Endothelial cell (in vitro differentiated cells): Measurements from ENCODE around the gene RANBP3L. TPM values are rescaled to one million over a fixed set of nuclear protein-coding genes. Genes with fewer than 3 reads are reported as not detected.

Experiments used
- DNase-seq: peaks from one replicate; pipeline ENCODE4 v3.0.0; 2021; ENCODE audit warnings: low spot score
- H3K27ac Mint-ChIP-seq: one replicate; pipeline ENCODE4 v1.8.0; 2021; ENCODE audit warnings: mixed read lengths, inconsistent platforms; ENCODE audit not compliant: unreplicated experiment
- H3K27me3 Mint-ChIP-seq: one replicate; pipeline ENCODE4 v1.8.0; 2021; ENCODE audit warnings: mild to moderate bottlenecking, moderate library complexity, mixed read lengths, inconsistent platforms; ENCODE audit not compliant: unreplicated experiment
- H3K36me3 Mint-ChIP-seq: one replicate; pipeline ENCODE4 v1.8.0; 2021; ENCODE audit warnings: mild to moderate bottlenecking, low read depth, mixed read lengths, inconsistent platforms; ENCODE audit not compliant: unreplicated experiment
- H3K4me1 Mint-ChIP-seq: one replicate; pipeline ENCODE4 v1.8.0; 2021; ENCODE audit warnings: mild to moderate bottlenecking, mixed read lengths, inconsistent platforms; ENCODE audit not compliant: unreplicated experiment
- H3K4me3 Mint-ChIP-seq: one replicate; pipeline ENCODE4 v1.8.0; 2021; ENCODE audit warnings: mild to moderate bottlenecking, mixed read lengths, inconsistent platforms; ENCODE audit not compliant: unreplicated experiment
- H3K9me3 Mint-ChIP-seq: one replicate; pipeline ENCODE4 v1.8.0; 2021; ENCODE audit warnings: mixed read lengths, inconsistent platforms; ENCODE audit not compliant: unreplicated experiment
- total RNA-seq: library from RNA; stranded (reverse); fragmentation: NEBNext Ultra II Directional; extraction: Animal tissue kit (Norgen Biotek cat#: 25700); gene quantifications from one replicate; pipeline ENCODE4 v1.2.1, GENCODE V29; 2021; ENCODE audit not compliant: unreplicated experiment
- TF ChIP-seq, protein P1 (sequence below): fragments of 200-600 bp; sonication (generic); IDR thresholded peaks from one replicate; pipeline ENCODE4 v1.5.0; 2021; ENCODE audit warnings: antibody characterized with exemption; ENCODE audit not compliant: unreplicated experiment

Gene RANBP3L
- total RNA-seq, 1 donor from 2014 or later: not detected

DNA sequence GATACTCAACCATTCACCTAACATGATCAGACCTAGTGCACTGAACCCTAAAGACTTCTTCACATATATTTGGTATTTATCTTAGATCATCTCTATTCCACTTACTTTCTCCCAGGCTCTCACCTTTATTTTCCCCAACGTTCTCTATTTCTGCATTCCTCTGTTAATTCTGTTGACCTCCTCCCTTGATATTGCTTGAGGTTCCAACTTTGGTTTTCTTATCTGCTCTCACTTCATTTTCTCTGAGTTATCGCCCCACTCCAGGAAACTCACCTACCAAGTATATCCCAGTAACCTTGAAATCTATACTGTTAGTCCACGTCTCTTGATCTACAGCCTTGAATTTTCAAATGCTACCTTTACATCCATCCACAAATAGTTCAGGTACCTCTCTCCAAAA lies 69.2 kb downstream of the RANBP3L start:
- Mint-ChIP-seq H3K27ac (no peak overlapping the region), H3K4me3 (no peak overlapping the region), H3K27me3 (no peaks in the 10 kb centered on the region), H3K36me3 (no peaks in the 10 kb centered on the region), H3K4me1 (peaks cover 8% of the 10 kb centered on the region), H3K9me3 (no peaks in the 10 kb centered on the region)
- TF ChIP-seq, protein P1, sequence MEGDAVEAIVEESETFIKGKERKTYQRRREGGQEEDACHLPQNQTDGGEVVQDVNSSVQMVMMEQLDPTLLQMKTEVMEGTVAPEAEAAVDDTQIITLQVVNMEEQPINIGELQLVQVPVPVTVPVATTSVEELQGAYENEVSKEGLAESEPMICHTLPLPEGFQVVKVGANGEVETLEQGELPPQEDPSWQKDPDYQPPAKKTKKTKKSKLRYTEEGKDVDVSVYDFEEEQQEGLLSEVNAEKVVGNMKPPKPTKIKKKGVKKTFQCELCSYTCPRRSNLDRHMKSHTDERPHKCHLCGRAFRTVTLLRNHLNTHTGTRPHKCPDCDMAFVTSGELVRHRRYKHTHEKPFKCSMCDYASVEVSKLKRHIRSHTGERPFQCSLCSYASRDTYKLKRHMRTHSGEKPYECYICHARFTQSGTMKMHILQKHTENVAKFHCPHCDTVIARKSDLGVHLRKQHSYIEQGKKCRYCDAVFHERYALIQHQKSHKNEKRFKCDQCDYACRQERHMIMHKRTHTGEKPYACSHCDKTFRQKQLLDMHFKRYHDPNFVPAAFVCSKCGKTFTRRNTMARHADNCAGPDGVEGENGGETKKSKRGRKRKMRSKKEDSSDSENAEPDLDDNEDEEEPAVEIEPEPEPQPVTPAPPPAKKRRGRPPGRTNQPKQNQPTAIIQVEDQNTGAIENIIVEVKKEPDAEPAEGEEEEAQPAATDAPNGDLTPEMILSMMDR: no peak
- DNase-seq: no peak

DNA sequence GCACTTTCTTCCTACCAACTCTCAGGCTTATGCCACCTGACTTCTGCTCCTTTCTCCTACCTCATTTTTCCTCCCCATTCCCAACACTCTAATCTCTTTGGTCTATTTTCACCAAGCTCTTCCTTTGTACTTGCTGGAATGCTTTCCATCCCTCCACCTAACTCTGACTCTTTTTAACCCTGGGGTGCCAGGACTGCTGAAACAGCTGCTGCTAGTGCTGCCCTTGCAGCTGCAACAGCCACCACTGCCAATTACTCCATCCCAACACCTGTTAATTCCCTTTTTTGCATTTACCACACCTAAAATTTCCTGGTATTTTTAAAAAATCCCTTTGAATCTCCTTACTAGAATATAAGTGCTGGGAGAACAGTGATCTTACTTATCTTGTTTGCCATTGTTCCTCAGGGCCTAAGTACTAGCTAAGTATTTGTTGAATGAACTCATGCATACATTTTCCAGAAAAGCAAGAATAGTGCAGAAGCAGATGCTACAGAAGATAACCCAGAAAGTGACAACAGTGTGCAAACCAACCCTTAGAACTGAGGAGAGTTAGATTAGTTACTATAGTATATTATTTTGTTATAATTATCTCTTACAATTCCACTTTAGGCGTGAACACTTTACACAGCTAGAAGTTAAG lies 71.4 kb downstream of the RANBP3L start:
- no peaks in the 10 kb centered on the region for H3K36me3 Mint-ChIP-seq
- TF ChIP-seq, protein P1: no peak
- DNase-seq: no peak
- H3K27ac Mint-ChIP-seq: no peak overlapping the region
- peaks cover 4% of the 10 kb centered on the region for H3K4me1 Mint-ChIP-seq
- H3K9me3 Mint-ChIP-seq: no peaks in the 10 kb centered on the region
- H3K27me3 Mint-ChIP-seq: no peaks in the 10 kb centered on the region
- H3K4me3 Mint-ChIP-seq: no peak overlapping the region

DNA sequence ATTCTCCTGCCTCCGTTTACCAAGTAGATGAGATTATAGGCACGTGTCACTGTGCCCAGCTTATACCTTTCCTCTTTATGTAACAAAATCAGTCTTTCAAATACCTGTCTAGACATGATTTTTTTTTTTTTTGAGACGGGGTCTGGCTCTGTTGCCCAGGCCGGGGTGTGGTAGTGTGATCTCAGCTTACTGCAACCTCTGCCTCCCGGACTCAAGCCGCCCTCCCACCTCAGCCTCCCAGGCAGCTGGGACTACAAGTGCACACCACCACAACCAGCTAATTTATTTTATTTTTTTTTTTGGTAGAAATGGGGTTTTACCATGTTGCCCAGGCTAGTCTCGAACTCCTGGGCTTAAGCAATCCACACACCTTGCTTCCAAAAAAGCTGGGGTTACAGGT lies 73.2 kb downstream of the RANBP3L start:
- TF ChIP-seq, protein P1: no peak
- no peaks in the 10 kb centered on the region for H3K27me3 Mint-ChIP-seq
- H3K4me3 Mint-ChIP-seq: no peak overlapping the region
- no peaks in the 10 kb centered on the region for H3K36me3 Mint-ChIP-seq
- H3K27ac Mint-ChIP-seq: no peak overlapping the region
- H3K9me3 Mint-ChIP-seq: no peaks in the 10 kb centered on the region
- DNase-seq: no peak
- H3K4me1 Mint-ChIP-seq: peaks cover 4% of the 10 kb centered on the region

DNA sequence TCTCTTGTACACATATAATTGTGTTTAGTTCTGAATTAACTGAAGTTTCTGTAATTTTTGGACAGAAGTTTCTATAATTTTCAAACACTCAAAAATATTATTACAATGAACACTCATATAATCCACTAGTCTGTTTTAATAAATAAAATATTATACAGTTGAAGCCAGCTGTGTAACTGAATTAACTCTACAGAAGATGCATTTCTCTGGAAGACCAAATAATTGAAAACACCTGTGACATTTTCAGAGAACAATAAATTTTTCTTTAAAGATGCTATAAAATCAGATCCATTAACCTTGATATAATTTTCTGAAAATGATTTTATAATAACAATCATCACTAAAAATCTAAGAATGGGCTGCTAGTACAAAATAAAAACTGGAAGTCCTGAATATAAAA lies 74.7 kb downstream of the RANBP3L start:
- Mint-ChIP-seq H3K27ac (no peak overlapping the region), H3K9me3 (no peaks in the 10 kb centered on the region), H3K4me1 (peaks cover 4% of the 10 kb centered on the region), H3K36me3 (no peaks in the 10 kb centered on the region), H3K4me3 (no peak overlapping the region), H3K27me3 (no peaks in the 10 kb centered on the region)
- DNase-seq: no peak
- TF ChIP-seq, protein P1: no peak

DNA sequence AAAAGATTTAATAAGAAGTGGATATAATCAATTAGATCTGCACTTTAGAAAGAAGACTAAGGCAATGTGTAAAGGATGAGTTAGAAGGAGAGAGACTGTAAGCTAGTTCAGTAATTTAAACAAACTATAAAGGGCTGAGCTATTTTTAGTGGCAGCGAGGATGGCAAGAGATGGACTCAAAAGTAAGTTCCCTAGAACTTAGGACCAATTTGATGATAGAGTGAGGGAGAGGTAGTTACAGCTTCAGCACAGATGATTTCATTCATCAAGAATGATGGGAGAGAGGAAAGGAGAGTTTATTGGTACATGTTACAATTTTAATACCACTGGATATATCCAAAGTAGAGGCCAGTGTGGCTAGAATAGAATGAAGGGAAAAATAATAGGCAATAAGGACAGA lies 79.1 kb downstream of the RANBP3L start:
- H3K36me3 Mint-ChIP-seq: no peaks in the 10 kb centered on the region
- no peaks in the 10 kb centered on the region for H3K4me1 Mint-ChIP-seq
- no peak for DNase-seq
- no peaks in the 10 kb centered on the region for H3K27me3 Mint-ChIP-seq
- no peak overlapping the region for H3K27ac Mint-ChIP-seq
- TF ChIP-seq, protein P1: no peak
- no peaks in the 10 kb centered on the region for H3K9me3 Mint-ChIP-seq
- no peak overlapping the region for H3K4me3 Mint-ChIP-seq
